ENCODE results near the gene PLPP4.

GRCh38 chr10:120431251-120431651 is 25.8 kb upstream of the PLPP4 start:
- TF ChIP-seq CTCF (IDR thresholded peaks at IDR 0.05; ENCODE audit: low read length) (no peak), EZH2phosphoT487 (IDR thresholded peaks at IDR 0.05; ENCODE audit: low read length) (no peak)

Measured in MM.1S (cell line).